ENCODE measurements around the gene TFAP2C.

DNA sequence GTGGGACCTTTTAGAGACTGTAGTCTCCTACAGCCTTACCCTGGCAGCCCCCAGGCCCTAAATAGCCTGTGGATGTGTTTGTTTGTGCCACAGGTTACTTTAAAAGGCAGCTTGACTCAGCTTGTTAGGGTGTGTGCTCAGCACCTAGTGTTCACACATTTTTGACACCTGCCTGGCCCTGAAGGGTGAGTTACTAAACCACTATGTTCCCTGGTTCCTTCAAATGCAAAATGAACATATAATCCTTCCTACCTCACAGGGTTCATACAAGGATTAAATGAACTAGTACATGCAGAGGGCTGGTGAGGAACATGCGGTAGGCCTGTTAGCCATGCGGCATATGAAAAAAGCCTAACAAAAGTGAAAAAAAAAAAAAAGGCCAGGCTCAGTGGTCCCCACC is 14.9 kb upstream of the TFAP2C start:
- TF ChIP-seq EZH2 (IDR thresholded peaks at IDR 0.05) (no peak), POLR2AphosphoS5 (IDR thresholded peaks at IDR 0.05; ENCODE audit: borderline replicate concordance, low read depth, low read length) (no peak)

Data from SK-N-MC (cell line).